OCI-LY1 (cell line): ENCODE measurements around the gene SLBP.

Experiments used
- CTCF ChIP-seq: fragments of 200-600 bp; sonication (generic), shearing (Covaris generic); IDR thresholded peaks from 2 replicates; pipeline ENCODE4 v1.5.1; 2017; ENCODE audit warnings: mild to moderate bottlenecking, antibody characterized with exemption, low read length, moderate library complexity, mixed read lengths
- EZH2 ChIP-seq: fragments of 200-600 bp; sonication (generic), shearing (Covaris generic); IDR thresholded peaks from 2 replicates; pipeline ENCODE4 v1.8.0; 2017; ENCODE audit warnings: borderline replicate concordance, mixed run types, mild to moderate bottlenecking, antibody characterized with exemption, low read length, moderate library complexity, mixed read lengths

- no peak for TF ChIP-seq CTCF
- TF ChIP-seq EZH2 = no peak
Observed at GRCh38 chr4:1712216-1713002, at the start of gene SLBP.
